Karpas-422 (cell line): ENCODE data around the gene CBX3. TPM values are rescaled to one million over a fixed set of nuclear protein-coding genes. Genes with fewer than 3 reads are reported as not detected.
"Not testable (repeated sequence)": the region's sequence is repeated elsewhere in the genome, so short reads cannot be mapped to it uniquely, and the experiment has no call there.

Source experiments
- DNase-seq: peaks from one replicate; pipeline ENCODE4 v3.0.0-alpha.2; 2015
- H2AFZ ChIP-seq: fragments of 200-600 bp; sonication (generic); 2 replicates; pipeline ENCODE4 v1.6.1; 2014; ENCODE audit warnings: antibody characterized with exemption, low read length, mixed read lengths
- H3K27ac ChIP-seq: fragments of 200-600 bp; sonication (generic); 2 replicates; pipeline ENCODE4 v1.5.1; 2014; ENCODE audit warnings: mild to moderate bottlenecking, low read length, moderate library complexity
- H3K27me3 ChIP-seq: fragments of 200-600 bp; sonication (generic); 2 replicates; pipeline ENCODE4 v1.6.1; 2014; ENCODE audit warnings: low read length, mixed read lengths
- H3K36me3 ChIP-seq: fragments of 200-600 bp; sonication (generic); 2 replicates; pipeline ENCODE4 v1.6.1; 2014; ENCODE audit warnings: low read length, mixed read lengths; ENCODE audit not compliant: insufficient read depth
- H3K4me1 ChIP-seq: fragments of 200-600 bp; sonication (generic); 2 replicates; pipeline ENCODE4 v1.6.1; 2014; ENCODE audit warnings: mild to moderate bottlenecking, low read length, mixed read lengths
- H3K4me2 ChIP-seq: fragments of 200-600 bp; sonication (generic); 2 replicates; pipeline ENCODE4 v1.6.1; 2014; ENCODE audit warnings: low read length, low read depth, mild to moderate bottlenecking; ENCODE audit not compliant: poor library complexity, severe bottlenecking
- H3K4me3 ChIP-seq: fragments of 200-600 bp; sonication (generic); 2 replicates; pipeline ENCODE4 v1.5.1; 2014; ENCODE audit warnings: mild to moderate bottlenecking, antibody characterized with exemption, low read length, mixed read lengths
- H3K79me2 ChIP-seq: fragments of 200-600 bp; sonication (generic); 2 replicates; pipeline ENCODE4 v1.6.1; 2014; ENCODE audit warnings: mild to moderate bottlenecking, low read length, mixed read lengths
- H3K9ac ChIP-seq: fragments of 200-600 bp; sonication (generic); 2 replicates; pipeline ENCODE4 v1.6.0; 2014; ENCODE audit warnings: low read length
- H3K9me2 ChIP-seq: fragments of 200-600 bp; sonication (generic), shearing (Covaris generic); replicated peaks from 2 replicates; pipeline ENCODE4 v1.6.0; 2014; ENCODE audit warnings: mild to moderate bottlenecking, low read length, moderate library complexity; ENCODE audit not compliant: insufficient read depth
- H3K9me3 ChIP-seq: fragments of 300-700, 200-600 bp; sonication (generic); 2 replicates; pipeline ENCODE4 v1.6.1; 2014; ENCODE audit warnings: low read length, mixed read lengths
- H4K20me1 ChIP-seq: fragments of 200-600 bp; sonication (generic); 2 replicates; pipeline ENCODE4 v1.6.1; 2014; ENCODE audit warnings: mild to moderate bottlenecking, antibody characterized with exemption, low read length, low read depth; ENCODE audit not compliant: insufficient read depth
- total RNA-seq: library from RNA; depleted of rRNA; stranded (reverse); fragments of >200 nt; shearing (Covaris generic); gene quantifications from 2 replicates; pipeline ENCODE4 v1.2.3, GENCODE V29; 2014; ENCODE audit warnings: low replicate concordance

CBX3 gene
- total RNA-seq, 1 experiment from 2014 or later = 168 TPM

DNA sequence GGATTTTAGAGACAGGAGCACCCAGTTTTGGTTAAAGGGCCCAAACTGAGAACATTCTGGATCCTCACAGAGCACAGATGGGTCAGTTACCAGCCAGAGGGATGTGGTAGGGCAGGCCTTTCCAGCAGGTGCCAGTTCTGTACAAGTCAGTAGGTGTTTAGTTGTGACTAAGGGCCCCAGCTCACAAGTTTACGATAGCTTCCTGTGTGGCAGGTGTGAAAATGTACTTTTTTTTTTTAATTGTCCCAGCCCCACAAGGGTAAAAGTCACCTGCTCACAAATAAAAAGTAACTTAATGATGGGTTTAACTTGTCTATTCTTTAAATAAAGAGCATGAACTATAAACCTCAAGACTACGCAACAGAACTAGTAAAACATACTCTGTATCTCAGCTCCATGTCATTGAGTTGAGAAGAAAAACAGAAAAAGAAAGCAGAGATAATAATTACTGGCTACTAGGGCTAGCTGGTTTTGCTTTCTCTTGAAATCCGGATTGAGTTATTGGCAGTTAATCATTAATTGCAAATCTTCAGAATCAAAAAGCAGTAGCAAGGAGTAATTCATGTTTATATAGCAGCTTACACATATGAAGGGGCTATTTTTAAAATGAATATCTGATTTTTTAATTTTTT, 34.1 kb upstream of the CBX3 start:
- no peaks in the 10 kb centered on the region for H4K20me1 ChIP-seq
- no peaks in the 10 kb centered on the region for H3K79me2 ChIP-seq
- H3K27me3 ChIP-seq = no peaks in the 10 kb centered on the region
- no peak for DNase-seq
- H3K9me2 ChIP-seq = no peaks in the 10 kb centered on the region
- H3K4me3 ChIP-seq = no peak overlapping the region
- H3K4me1 ChIP-seq = no peaks in the 10 kb centered on the region
- H3K9ac ChIP-seq = no peak overlapping the region
- no peak overlapping the region for H3K27ac ChIP-seq
- no peak overlapping the region for H3K4me2 ChIP-seq
- no peak overlapping the region for H2AFZ ChIP-seq
- H3K9me3 ChIP-seq = no peaks in the 10 kb centered on the region
- no peaks in the 10 kb centered on the region for H3K36me3 ChIP-seq

DNA sequence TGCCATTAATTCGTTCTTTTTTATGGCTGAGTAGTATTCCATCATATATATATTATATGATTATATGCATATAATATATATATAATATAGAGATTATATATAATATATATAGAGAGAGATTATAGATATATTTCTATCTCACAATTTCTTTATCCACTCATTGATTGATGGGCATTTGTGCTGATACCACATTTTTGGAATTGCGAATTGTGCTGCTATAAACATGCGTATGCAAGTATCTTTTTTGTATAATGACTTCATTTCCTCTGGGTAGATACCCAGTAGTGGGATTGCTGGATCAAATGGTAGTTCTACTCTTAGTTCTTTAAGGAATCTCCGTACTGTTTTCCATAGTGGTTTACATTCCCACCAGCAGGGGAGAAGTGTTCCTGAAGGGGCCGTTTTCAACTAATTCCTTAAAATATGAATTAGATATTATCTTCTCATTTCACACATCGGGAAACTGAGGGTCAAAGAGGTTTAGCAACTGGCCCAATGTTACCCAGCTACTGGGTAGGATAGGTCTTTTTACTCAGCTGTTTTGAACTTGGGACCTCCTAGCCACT, 33.0 kb upstream of the CBX3 start:
- no peak overlapping the region for H3K27ac ChIP-seq
- H3K9me2 ChIP-seq = no peaks in the 10 kb centered on the region
- no peaks in the 10 kb centered on the region for H3K36me3 ChIP-seq
- no peaks in the 10 kb centered on the region for H3K9me3 ChIP-seq
- no peaks in the 10 kb centered on the region for H3K79me2 ChIP-seq
- no peak overlapping the region for H2AFZ ChIP-seq
- H3K9ac ChIP-seq = no peak overlapping the region
- DNase-seq = no peak
- H4K20me1 ChIP-seq = no peaks in the 10 kb centered on the region
- no peak overlapping the region for H3K4me2 ChIP-seq
- H3K27me3 ChIP-seq = no peaks in the 10 kb centered on the region
- no peak overlapping the region for H3K4me3 ChIP-seq
- no peaks in the 10 kb centered on the region for H3K4me1 ChIP-seq

DNA sequence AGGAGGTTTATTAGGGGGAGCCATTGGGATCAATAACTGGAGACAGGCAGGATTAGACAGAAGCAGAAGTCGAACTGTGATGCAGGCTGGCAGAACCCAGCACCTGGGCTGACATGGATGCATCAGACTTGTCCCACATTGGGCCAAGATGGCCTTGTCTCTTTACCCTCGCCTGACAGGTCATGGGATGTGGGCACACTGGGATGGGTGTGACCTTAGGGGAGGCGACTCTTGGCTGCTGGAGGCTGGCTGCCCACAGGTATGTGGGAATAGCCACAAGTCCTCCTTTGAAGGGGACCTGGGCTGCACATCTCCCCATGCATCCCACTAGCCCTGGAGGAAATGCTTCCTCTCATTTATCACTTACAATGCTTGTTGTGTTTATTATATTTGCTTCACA, 32.3 kb upstream of the CBX3 start:
- Histone ChIP-seq H3K27me3 (no peaks in the 10 kb centered on the region), H3K9me2 (no peaks in the 10 kb centered on the region), H3K79me2 (no peaks in the 10 kb centered on the region), H3K27ac (no peak overlapping the region), H3K4me3 (no peak overlapping the region), H3K9me3 (no peaks in the 10 kb centered on the region), H2AFZ (no peak overlapping the region), H3K9ac (no peak overlapping the region), H4K20me1 (no peaks in the 10 kb centered on the region), H3K36me3 (no peaks in the 10 kb centered on the region), H3K4me1 (no peaks in the 10 kb centered on the region), H3K4me2 (no peak overlapping the region)
- DNase-seq = no peak

DNA sequence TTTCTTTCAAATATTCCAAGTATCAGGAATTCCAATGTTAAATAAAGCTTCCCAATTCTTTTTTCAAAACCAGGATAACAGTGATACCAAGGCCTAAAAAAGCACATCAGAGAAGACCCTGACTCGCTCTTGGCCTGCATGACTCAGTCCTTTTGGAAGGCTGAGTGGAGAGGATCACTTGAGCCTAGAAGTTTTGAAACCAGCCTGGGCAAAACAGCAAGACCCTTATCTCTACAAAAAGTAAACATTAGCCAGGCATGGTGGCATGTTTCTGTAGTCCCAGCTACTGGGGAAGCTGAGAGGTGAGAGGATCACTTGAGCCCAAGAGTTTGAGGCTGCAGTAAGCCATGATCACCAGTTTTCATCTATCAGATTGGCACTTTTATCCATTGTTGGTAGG, 30.9 kb upstream of the CBX3 start:
- no peak overlapping the region for H3K4me3 ChIP-seq
- H3K79me2 ChIP-seq = no peaks in the 10 kb centered on the region

DNA sequence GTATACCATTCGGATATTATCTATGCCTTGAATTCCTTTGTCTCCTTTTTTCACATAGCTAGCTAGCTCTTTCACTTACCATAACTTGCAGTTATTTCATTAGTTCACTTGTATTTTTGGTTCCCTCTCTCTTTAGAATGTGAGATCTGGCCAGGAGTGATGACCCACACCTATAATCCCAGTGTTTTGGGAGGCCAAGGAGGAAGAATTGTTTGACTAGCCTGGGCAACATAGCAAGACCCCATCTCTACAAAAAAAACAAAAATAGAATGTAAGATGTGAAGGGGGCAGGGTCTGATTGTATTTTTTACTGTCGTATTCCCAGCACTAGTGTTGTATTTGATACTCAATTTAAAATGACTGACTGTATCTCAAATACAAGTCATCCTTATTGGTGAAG, 29.9 kb upstream of the CBX3 start:
- no peak overlapping the region for H3K4me2 ChIP-seq
- no peaks in the 10 kb centered on the region for H3K4me1 ChIP-seq
- no peaks in the 10 kb centered on the region for H3K27me3 ChIP-seq
- H3K79me2 ChIP-seq = no peaks in the 10 kb centered on the region
- H2AFZ ChIP-seq = no peak overlapping the region
- H3K36me3 ChIP-seq = no peaks in the 10 kb centered on the region
- no peak overlapping the region for H3K4me3 ChIP-seq
- no peaks in the 10 kb centered on the region for H4K20me1 ChIP-seq
- H3K9ac ChIP-seq = no peak overlapping the region
- H3K9me3 ChIP-seq = no peaks in the 10 kb centered on the region
- H3K9me2 ChIP-seq = no peaks in the 10 kb centered on the region
- no peak overlapping the region for H3K27ac ChIP-seq
- DNase-seq = no peak

More for the DNA sequence above, 30.9 kb upstream of the CBX3 start:
- Histone ChIP-seq H3K4me2 (no peak overlapping the region), H3K27ac (no peak overlapping the region), H3K9me2 (no peaks in the 10 kb centered on the region), H3K27me3 (no peaks in the 10 kb centered on the region), H3K36me3 (no peaks in the 10 kb centered on the region), H3K4me1 (no peaks in the 10 kb centered on the region), H3K9ac (no peak overlapping the region), H3K9me3 (no peaks in the 10 kb centered on the region), H4K20me1 (no peaks in the 10 kb centered on the region), H2AFZ (no peak overlapping the region)
- no peak for DNase-seq

- DNase-seq = no peak
- no peak overlapping the region for H3K9ac ChIP-seq
- H3K36me3 ChIP-seq = no peaks in the 10 kb centered on the region
- no peak overlapping the region for H2AFZ ChIP-seq
- no peaks in the 10 kb centered on the region for H3K9me2 ChIP-seq
- no peaks in the 10 kb centered on the region for H3K9me3 ChIP-seq
- H3K27ac ChIP-seq = no peak overlapping the region
- H3K79me2 ChIP-seq = no peaks in the 10 kb centered on the region
- H3K4me3 ChIP-seq = no peak overlapping the region
- no peaks in the 10 kb centered on the region for H3K27me3 ChIP-seq
- no peaks in the 10 kb centered on the region for H3K4me1 ChIP-seq
- H4K20me1 ChIP-seq = no peaks in the 10 kb centered on the region
- no peak overlapping the region for H3K4me2 ChIP-seq
Observed at GRCh38 chr7:26172048-26172447, 29.5 kb upstream of the CBX3 start.

GRCh38 chr7:26175903-26176302, 25.6 kb upstream of the CBX3 start:
- not testable (repeated sequence) for H2AFZ ChIP-seq, H3K27me3 ChIP-seq, H3K9me3 ChIP-seq, H4K20me1 ChIP-seq, H3K9me2 ChIP-seq, H3K4me1 ChIP-seq, DNase-seq, H3K9ac ChIP-seq, H3K79me2 ChIP-seq, H3K27ac ChIP-seq, H3K36me3 ChIP-seq, H3K4me3 ChIP-seq, H3K4me2 ChIP-seq

GRCh38 chr7:26176696-26177095, 24.8 kb upstream of the CBX3 start:
- H3K9me3 ChIP-seq, H3K4me2 ChIP-seq, H3K4me3 ChIP-seq, H3K79me2 ChIP-seq, H2AFZ ChIP-seq, H3K9ac ChIP-seq, H3K4me1 ChIP-seq, H3K27ac ChIP-seq, H3K27me3 ChIP-seq, H3K36me3 ChIP-seq, DNase-seq, H4K20me1 ChIP-seq, H3K9me2 ChIP-seq: not testable (repeated sequence)
